ENCODE data around the gene KCNC4. TPM values are rescaled to one million over a fixed set of nuclear protein-coding genes. Genes with fewer than 3 reads are reported as not detected.
A peak's percentile ranks its signal among the peaks of the same experiment; 100 is the strongest.

Gene KCNC4
- total RNA-seq, 1 experiment from 2014 or later: 0.91 TPM

GRCh38 chr1:110230381-110231199, 20.5 kb downstream of the KCNC4 start:
- DNase-seq (ENCODE audit: low read depth): peak; percentile 11

GRCh38 chr1:110233861-110234260, 23.7 kb downstream of the KCNC4 start:
- DNase-seq (ENCODE audit: low read depth): no peak

- DNase-seq (ENCODE audit: low read depth): peak; percentile 46
These were observed 24.6 kb downstream of the KCNC4 start for GRCh38 chr1:110234691-110235090.

- DNase-seq (ENCODE audit: low read depth): peak; percentile 9
These were observed 25.2 kb downstream of the KCNC4 start for GRCh38 chr1:110235181-110235833.

- peak; percentile 94 for DNase-seq (ENCODE audit: low read depth)
These were observed 25.9 kb downstream of the KCNC4 start for GRCh38 chr1:110235834-110236682.

DNA sequence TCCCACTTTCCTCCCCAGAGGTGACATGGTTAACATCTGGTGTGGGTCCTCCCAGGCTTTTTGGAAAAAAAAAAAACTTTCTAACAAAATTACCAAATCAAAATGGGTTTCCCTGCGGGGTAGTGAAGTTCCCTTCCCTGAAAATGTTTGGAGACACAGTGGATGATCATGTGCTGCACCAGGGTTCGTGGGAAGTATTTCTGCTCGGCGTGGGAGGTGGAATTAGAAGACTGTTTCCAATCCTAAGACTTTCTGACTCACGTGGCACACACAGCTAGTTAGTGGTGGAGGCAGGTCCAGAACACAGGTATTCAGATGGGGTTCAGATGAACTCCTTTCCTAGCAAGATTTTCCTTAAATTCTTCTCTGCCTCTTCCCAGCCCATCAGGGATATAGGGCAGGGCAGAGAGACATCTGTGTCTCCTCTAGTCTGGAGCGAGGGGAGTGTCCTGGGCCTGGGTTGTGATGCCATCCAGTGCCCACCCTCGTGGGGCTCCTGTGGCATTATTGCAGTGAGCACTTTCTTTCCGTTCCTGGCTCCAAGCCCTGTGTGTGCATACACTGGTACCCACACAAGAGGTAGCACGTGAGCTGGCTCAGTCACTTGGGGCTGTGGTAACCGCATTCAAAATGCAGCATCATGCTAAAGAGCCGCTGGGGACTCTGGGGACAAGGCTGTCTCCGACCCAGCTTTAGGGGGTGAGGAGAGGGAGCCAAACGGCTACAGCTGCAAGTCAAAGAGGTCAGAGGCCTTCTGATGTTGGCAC, 27.5 kb downstream of the KCNC4 start:
- DNase-seq (ENCODE audit: low read depth): no peak

GRCh38 chr1:110239441-110240430, 29.6 kb downstream of the KCNC4 start:
- no peak for DNase-seq (ENCODE audit: low read depth)

GRCh38 chr1:110240476-110241210, 30.5 kb downstream of the KCNC4 start:
- DNase-seq (ENCODE audit: low read depth): no peak

- no peak for DNase-seq (ENCODE audit: low read depth)
These were observed 31.4 kb downstream of the KCNC4 start for GRCh38 chr1:110241516-110241915.

DNA sequence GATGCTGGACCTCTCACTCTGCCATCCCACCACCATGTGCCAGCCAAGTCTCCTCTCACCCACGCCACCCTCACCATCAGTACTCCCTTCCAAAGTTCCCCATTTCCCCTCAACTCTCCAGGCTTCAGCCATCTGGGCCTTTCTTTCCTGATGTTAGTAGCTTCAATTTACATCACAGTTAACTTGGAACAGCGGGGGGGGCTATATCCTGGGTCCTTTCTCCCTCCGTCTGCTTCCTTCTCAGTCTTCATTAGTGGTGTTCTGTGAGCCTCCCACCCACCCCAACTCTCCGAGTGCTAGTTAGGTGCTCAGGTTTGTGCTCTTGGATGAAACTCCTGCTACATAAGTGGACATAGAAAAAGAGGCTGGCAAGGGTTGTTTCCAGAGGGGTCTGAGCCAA, 31.9 kb downstream of the KCNC4 start:
- DNase-seq (ENCODE audit: low read depth): no peak

GRCh38 chr1:110242731-110243130, 32.6 kb downstream of the KCNC4 start:
- no peak for DNase-seq (ENCODE audit: low read depth)

- DNase-seq (ENCODE audit: low read depth): no peak
These were observed 33.0 kb downstream of the KCNC4 start for GRCh38 chr1:110243146-110243545.

DNA sequence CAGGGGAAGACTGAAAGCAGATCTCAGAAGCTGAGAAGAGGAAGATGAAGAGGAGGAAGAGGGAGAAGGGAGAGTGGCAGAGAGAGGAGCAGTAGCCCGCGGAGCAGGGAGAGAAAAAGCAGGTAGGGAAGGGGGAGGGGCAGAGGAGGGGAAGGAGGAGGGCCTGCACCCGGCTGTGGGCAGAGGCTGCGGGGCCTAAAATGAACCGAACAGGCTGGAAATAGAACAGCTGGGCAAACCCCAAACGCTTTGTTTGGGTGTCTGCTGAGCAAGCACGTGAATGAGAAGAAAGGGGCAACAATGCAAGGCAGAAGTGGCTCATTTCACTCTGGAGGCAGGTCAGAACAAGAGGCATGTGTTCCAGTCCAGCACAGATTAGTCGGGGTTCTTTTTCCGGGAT, 33.5 kb downstream of the KCNC4 start:
- no peak for DNase-seq (ENCODE audit: low read depth)

- DNase-seq (ENCODE audit: low read depth): no peak
These were observed 35.9 kb downstream of the KCNC4 start for GRCh38 chr1:110245876-110246620.

- no peak for DNase-seq (ENCODE audit: low read depth)
These were observed 38.6 kb downstream of the KCNC4 start for GRCh38 chr1:110248746-110249145.

- DNase-seq (ENCODE audit: low read depth): no peak
These were observed 39.1 kb downstream of the KCNC4 start for GRCh38 chr1:110249256-110249655.

GRCh38 chr1:110250008-110250407, 39.9 kb downstream of the KCNC4 start:
- DNase-seq (ENCODE audit: low read depth): no peak

GRCh38 chr1:110250749-110251148, 40.6 kb downstream of the KCNC4 start:
- no peak for DNase-seq (ENCODE audit: low read depth)

DNA sequence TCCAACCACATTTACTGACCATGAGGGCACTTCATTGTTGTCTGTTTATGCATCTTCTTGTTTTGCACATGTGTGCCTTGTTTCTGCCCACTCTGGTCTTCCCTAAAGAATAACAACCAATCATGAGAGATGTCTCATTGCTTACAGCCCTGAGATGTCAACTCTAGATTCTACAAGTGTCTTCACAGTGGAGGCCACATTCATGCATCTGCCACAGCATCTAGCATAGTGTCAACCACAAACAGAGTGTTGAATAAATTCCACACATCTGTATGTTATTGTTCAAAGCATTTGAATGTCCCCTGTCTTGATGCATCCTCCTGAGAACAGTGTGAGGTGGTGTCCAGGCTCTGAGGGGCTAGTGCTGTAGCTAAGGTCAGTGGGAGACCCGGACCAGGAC, 43.1 kb downstream of the KCNC4 start:
- DNase-seq (ENCODE audit: low read depth): no peak

Data from M059J (cell line).